HG03066 (cell line): Measurements from ENCODE around the gene POMT2.
"Not testable (repeated sequence)": the region's sequence is repeated elsewhere in the genome, so short reads cannot be mapped to it uniquely, and the experiment has no call there.

ENCODE experiments used
- ATAC-seq: cut with Tn5 transposase; IDR thresholded peaks from one replicate; pipeline ENCODE4 v1.9.1; 2021; ENCODE audit warnings: low read depth; ENCODE audit not compliant: unreplicated experiment

The POMT2 gene

DNA sequence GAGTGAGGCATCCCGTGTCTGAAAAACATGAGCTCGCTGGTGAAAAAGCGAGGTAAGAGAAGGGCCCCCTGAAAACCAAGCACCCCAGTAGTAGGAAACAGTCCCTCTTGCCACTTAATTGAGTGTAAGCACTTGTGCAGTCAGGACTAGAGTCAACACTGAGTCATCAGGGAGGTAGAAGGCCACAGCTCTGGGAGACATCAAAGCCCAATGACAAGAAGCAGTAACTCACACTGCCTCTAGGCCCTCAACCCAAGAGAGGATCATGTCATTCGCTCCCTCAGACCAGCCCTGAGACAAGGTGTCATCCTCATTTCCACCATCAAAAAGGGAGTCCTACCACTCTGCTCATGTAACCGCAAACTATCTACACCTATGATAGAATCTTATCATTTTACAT, 17.8 kb downstream of the POMT2 start:
- no peak for ATAC-seq

GRCh38 chr14:77301103-77301502, 19.6 kb downstream of the POMT2 start:
- ATAC-seq, result no peak

DNA sequence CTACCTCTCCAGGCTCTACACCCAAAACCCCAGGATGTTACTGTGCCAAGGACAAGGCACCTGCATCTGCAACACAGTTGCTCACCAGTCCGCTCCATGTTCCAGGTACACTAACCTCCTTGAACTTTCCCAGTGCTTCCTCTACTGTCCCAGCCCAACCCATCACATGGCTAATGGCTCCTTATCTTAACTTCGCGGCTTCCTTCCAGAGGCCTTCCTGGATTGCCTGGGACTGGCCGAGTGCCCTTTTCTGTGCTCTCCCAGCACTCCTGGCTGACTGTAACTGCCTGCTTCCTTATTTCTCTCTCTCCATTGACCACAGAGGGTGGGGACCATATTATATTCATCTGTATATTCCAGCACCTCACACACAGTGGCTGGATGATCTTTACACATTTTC, 20.9 kb downstream of the POMT2 start:
- no peak for ATAC-seq

DNA sequence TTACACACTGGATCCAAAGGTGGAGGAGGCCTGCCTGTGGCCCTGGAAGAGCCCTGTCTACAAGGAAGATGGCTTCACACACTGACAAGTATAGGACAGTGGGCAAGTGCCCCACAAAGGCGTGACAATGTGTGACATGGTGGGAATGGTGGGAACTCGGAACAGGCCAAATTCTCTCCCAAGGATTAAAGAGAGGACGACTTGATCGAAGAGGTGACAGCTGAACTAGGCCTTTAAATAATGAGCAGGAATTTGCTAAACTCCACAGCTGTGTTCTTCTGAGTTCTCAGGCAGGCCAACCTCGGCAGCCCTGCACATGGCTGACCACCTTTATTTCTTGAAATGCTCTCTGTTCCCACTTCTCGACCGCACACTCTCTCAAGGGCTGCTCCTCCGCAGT, 23.8 kb downstream of the POMT2 start:
- ATAC-seq, result no peak

GRCh38 chr14:77296155-77296554, 24.5 kb downstream of the POMT2 start:
- no peak for ATAC-seq

DNA sequence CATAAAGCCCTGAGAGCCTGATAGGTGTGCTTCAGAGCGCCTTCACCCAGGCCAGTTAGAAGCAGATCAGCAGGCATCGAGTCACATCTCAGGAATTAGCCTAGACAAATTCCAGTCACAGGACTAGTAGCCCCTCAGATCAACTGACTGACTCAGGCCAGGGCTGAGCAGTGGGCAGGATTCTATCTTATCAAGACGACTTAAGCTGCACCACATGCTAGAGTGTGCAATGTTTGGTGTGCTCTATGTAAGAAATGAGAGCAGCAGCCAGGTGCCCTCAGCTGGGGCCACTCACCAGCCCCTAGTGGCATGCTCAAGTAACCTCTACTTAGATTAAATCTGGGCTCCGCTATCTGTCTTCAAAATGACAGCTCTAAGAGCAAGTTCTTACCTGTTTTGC, 30.0 kb downstream of the POMT2 start:
- ATAC-seq, result no peak

- ATAC-seq, result no peak
Measured at GRCh38 chr14:77286576-77286975, 34.1 kb downstream of the POMT2 start.

- ATAC-seq, result no peak
Measured at GRCh38 chr14:77284466-77284865, 36.2 kb downstream of the POMT2 start.

DNA sequence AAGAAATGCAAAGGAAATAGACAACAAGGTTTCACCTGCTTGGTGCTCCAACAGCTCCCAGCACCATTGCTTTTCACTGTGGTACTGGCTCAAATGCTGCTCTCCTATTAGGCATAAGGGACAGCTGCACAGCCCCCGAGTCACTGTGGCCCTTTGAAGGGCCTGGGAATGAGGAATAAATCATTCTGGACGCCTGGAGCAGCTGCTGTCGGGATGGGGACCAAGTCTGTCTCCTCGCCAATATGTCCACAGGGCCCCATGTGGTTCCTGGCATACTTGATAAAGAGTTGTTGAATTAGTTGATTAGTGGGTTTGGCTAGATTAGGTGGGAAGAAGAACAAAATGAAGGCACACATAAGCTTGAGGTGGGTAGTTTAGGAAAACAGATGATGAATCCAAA, 36.6 kb downstream of the POMT2 start:
- no peak for ATAC-seq

DNA sequence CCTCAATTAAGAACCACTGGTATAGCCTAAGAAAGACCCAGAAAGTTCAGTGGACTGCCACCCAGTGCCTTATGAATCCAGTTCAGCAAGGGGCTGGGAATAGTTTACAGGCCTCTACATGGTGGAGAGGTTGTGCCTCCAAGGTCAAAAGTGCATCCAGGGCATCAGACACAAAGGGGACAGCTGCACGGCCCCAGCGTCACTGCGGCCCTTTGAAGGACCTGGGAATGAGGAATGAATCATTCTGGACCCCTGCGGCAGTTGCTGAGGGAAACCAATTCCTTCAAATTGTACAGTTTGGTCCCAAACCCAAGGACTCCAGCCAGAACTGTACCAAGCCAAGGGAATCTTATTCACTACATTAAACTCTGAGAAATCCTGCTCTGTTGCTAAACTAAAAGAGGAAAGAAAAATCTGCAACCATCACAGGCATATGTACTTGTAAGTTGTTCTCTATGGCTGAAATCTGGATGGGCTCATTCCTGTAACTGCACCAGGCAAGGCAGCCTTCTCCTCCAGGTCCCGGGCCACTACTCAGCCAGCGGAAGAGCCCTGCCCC, 38.8 kb downstream of the POMT2 start:
- ATAC-seq, result no peak

DNA sequence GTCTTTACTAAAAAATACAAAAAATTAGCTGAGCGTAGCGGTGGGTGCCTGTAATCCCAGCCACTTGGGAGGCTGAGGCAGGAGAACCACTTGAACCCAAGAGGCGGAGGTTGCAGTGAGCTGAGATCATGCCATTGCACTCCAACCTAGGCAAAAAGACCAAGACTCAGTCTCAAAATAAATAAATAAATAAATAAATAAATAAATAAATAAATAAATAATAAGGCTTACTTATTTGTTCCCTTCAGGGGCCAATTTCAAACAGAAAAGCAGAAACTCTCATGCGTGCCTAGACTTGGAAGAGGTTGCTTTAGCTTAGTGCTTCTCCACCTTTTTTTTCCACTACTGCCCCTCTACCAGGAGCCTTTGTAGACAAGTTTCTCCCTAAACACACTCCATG, 39.8 kb downstream of the POMT2 start:
- ATAC-seq, result not testable (repeated sequence)

DNA sequence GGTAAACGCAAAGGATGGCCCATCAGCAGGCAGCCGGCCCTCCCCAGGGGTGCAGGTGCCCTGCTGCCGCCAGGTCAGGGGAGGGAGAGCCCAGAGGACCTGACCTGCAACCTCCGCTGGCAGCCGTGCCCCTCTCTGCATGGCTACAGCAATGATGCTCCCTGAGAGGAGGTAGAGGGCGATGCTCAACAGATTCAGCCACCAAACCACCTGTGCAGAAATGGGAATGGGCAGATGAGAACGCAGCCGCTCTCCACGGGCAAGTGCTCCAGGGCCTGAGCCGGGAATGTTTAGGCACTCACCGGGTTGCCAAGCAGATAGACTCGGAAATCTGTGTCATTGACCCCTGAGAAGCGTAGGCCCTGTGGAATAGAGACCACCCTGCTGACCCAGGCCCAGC, 41.0 kb downstream of the POMT2 start:
- ATAC-seq, result no peak

DNA sequence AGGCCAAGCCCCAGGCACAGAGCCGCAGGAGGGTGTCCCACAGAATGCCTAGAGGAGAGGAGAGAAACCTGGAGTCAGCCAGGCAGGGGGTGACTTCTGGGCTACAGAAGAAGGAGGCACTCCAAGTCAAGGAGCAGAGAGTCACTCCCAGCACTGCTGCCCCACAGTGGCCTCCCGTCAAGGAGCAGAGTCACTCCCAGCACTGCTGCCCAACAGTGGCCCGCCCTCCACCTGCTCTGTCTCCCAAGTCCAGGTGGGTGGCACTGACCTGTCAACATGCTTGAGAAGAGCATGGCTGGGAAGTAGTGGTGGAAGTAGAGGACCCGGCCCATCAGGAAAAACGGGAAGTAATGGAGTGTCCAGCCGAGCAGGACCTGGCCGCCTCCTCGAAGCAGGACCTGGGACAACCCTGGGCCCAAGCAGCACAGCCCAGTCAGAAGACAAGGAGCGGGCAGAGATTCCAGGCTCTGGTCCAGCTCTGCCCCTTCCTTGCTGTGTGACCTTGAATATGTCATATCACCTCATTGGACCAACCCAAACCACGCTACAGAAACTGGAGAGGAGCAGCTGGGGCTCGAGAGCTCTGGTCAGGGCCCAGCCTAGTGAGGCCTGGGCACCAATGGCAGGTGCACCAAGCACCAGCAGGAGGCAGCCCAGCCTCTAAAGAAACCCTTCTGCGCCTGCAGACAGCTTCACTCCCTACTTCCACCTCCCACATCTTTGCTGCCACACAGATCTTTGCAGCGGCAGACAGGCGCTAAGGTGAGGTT, 42.0 kb downstream of the POMT2 start:
- no peak for ATAC-seq

DNA sequence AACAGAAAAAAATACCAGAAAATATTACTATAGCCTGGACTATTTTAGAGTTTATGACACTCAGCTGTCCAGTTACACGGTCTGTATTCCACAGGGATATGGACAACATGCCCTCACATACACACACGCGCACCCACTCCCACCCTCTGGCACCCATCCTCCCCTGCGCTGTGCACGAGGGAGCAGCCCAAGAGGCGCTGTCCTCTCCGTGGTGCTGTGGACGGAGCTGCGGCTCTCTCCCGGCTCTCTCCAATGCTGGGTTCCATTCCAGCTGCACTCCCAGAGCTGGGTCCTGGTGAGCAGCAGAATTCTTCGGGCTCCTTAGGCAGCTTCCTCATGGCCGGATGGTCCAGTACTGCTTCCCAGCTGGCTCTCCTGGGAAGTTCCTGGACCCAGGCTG, 43.7 kb downstream of the POMT2 start:
- ATAC-seq, result no peak

GRCh38 chr14:77276295-77276935, 44.3 kb downstream of the POMT2 start:
- no peak for ATAC-seq

- ATAC-seq, result no peak
Measured at GRCh38 chr14:77275601-77276017, 45.1 kb downstream of the POMT2 start.

DNA sequence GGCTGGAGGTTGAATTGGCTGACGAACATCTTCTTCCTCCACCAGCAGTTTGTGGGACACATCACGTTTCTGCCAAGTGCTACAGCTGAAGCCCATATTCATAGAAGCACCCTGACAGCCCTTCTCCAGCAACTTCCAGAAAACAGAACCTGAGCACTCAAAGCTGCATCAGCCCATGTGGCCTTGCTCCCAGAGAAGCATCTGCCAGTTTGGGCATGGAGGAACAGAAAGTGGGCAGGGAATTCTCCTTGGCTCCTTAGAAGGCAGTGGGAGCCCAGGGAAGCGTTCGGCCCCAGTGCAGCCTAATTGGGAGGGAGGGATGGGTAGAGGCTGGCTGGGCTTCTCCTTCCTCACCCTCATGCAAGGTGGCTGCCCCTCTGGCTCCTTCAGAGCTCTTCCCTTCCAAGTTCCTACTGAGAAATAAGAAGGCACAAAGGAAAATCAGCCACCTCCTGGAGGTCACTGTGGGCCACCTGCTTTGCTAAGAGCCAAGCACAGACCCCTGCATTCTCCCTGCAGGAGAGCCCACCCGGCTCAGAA, 45.6 kb downstream of the POMT2 start:
- no peak for ATAC-seq

- no peak for ATAC-seq
Measured at GRCh38 chr14:77273796-77274195, 46.9 kb downstream of the POMT2 start.

GRCh38 chr14:77272261-77272660, 48.4 kb downstream of the POMT2 start:
- no peak for ATAC-seq

DNA sequence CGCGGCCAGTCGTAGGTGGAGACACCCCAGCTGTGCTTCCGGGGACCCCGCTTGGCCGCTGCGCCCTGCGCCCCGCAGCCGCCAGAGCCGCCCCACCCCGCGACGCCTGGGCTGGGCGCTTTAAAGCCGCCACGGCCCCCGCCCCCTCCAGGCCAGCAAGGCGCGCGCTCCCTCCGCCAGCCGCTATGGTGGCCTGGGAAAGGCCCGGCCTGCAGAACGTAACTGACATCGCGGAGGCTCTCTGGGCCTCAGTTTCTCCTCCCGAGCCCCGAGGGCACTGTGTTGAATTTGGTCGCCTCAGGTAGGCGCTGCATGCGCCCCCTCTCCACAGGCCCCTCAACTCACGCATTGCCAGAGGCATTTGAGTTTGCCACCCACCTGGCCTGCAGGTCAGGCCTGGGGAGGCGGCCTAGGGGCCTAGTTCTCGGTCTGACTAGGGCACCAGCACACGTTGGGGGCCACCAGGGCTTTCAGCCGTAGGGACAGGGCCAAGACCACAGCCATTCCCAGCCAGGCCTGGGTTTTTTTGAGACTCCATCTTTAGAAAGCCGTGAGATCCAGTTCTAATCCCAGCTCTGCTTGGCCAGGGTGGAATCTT, 49.5 kb downstream of the POMT2 start, which contains the start of gene NGB:
NGB (minus strand) TSS at position 94 of the 598 bp plus-strand sequence. CDS start 269 bp downstream, outside the sequence.
- ATAC-seq, result no peak
